NCI-H2171 (cell line): ENCODE results near the gene SLC19A1.
"Not testable (repeated sequence)": the region's sequence is repeated elsewhere in the genome, so short reads cannot be mapped to it uniquely, and the experiment has no call there.

Experiments
- DNase-seq: peaks from one replicate; lab custom pipeline; 2025; lab: John Stamatoyannopoulos, UW

Gene SLC19A1

GRCh38 chr21:45576838-45577737 is 34.8 kb upstream of the SLC19A1 start:
- no peak for DNase-seq

- DNase-seq = no peak
Measured at GRCh38 chr21:45575993-45576837, 34.0 kb upstream of the SLC19A1 start.

GRCh38 chr21:45575304-45575992 is 33.2 kb upstream of the SLC19A1 start:
- no peak for DNase-seq

- no peak for DNase-seq
Measured at GRCh38 chr21:45574691-45575090, 32.5 kb upstream of the SLC19A1 start.

- no peak for DNase-seq
Measured at GRCh38 chr21:45574081-45574501, 31.9 kb upstream of the SLC19A1 start.

- no peak for DNase-seq
Measured at GRCh38 chr21:45573452-45574035, 31.3 kb upstream of the SLC19A1 start.

GRCh38 chr21:45572783-45573451 is 30.7 kb upstream of the SLC19A1 start:
- no peak for DNase-seq

- DNase-seq = no peak
Measured at GRCh38 chr21:45572231-45572630, 30.0 kb upstream of the SLC19A1 start.

GRCh38 chr21:45571641-45572040 is 29.4 kb upstream of the SLC19A1 start:
- DNase-seq = no peak

- no peak for DNase-seq
Measured at GRCh38 chr21:45570826-45571601, 28.8 kb upstream of the SLC19A1 start.

GRCh38 chr21:45570071-45570470 is 27.8 kb upstream of the SLC19A1 start:
- DNase-seq = no peak

GRCh38 chr21:45568383-45568782 is 26.1 kb upstream of the SLC19A1 start:
- no peak for DNase-seq

- not testable (repeated sequence) for DNase-seq
Measured at GRCh38 chr21:45564137-45564536, 21.9 kb upstream of the SLC19A1 start.

- no peak for DNase-seq
Measured at GRCh38 chr21:45562965-45563364, 20.7 kb upstream of the SLC19A1 start.

GRCh38 chr21:45562402-45562801 is 20.2 kb upstream of the SLC19A1 start:
- no peak for DNase-seq

- not testable (repeated sequence) for DNase-seq
Measured at GRCh38 chr21:45561241-45561640, 19.0 kb upstream of the SLC19A1 start.

GRCh38 chr21:45560106-45561021 is 18.1 kb upstream of the SLC19A1 start:
- DNase-seq = no peak

- no peak for DNase-seq
Measured at GRCh38 chr21:45559216-45560105, 17.2 kb upstream of the SLC19A1 start.
